ENCODE results near the gene EXOSC3.

Gene EXOSC3

DNA sequence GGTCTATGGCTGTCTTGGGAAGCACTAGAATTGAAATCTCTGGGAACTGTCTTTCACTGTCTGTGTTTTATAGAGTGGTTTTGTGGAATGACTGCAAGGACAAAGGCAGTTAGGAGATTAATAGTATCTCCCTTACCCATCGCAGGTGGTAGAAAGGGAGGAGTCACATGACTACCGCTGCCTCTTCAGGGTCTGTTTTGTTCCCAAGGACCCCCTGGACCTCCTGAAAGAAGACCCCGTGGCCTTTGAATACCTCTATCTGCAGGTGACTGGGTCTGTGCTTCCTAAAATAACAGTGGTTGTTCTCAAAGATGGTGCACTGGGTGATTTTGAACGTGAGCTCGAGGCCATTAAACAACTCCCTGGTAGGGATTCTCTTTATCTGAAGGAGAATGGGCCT is 54.0 kb downstream of the EXOSC3 start:
- no peak for DNase-seq

DNA sequence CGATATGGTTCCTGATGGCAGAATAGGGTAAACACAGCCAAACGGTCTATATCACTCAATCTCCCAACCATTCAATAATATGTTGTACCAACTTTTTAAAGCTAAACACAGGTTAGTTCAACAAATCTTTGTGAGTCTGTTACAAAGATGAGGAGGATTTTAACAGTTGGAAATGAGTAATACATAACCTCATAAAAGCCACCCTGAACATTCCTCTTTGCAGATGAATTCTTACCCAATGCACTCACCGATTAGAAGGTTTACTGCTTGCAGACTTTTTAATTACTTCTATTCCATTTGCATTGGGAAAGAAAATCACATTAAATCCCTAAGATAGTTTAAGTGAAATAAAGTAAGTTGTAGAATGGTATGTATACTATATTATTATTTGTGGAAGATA is 54.6 kb downstream of the EXOSC3 start:
- no peak for DNase-seq

All from NCI-H1417 treated with DMSO at 0.1 percent for 48 hours (cell line).